Activated CD8-positive, alpha-beta memory T cell treated with anti-CD3 and anti-CD28 coated beads for 48 hours (primary cell): Measurements from ENCODE around the gene ARHGEF16.

ENCODE experiments used
- DNase-seq, 3 experiments: peaks; one replicate each; pipeline ENCODE4 v3.0.0-alpha.2; 2020; ENCODE audit warnings: low read depth in 2 of 3, low spot score in 2 of 3

Gene ARHGEF16

GRCh38 chr1:3501437-3501836, 47.0 kb downstream of the ARHGEF16 start:
- DNase-seq = no peak

- no peak for DNase-seq
Observed at GRCh38 chr1:3501856-3502640, 47.6 kb downstream of the ARHGEF16 start.

- no peak for DNase-seq
Observed at GRCh38 chr1:3502641-3503524, 48.4 kb downstream of the ARHGEF16 start.

DNA sequence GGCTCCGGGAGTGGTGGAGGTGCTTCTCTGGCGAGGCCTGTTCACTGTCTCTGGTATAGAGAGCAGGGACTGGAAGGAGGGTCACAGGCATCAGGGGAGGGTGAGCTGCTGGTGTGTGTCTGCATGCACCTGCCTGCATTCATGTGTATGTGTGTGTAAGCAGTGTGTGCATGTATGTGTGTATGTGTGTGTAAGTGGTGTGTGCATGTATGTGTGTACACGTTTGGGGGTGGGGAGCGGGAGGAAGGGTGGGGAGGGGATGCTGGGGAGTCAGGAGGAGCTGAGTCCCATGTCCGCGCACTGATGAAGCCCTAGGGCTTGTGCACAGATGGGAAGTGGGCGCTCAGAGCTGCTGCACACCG, 49.0 kb downstream of the ARHGEF16 start:
- no peak for DNase-seq

DNA sequence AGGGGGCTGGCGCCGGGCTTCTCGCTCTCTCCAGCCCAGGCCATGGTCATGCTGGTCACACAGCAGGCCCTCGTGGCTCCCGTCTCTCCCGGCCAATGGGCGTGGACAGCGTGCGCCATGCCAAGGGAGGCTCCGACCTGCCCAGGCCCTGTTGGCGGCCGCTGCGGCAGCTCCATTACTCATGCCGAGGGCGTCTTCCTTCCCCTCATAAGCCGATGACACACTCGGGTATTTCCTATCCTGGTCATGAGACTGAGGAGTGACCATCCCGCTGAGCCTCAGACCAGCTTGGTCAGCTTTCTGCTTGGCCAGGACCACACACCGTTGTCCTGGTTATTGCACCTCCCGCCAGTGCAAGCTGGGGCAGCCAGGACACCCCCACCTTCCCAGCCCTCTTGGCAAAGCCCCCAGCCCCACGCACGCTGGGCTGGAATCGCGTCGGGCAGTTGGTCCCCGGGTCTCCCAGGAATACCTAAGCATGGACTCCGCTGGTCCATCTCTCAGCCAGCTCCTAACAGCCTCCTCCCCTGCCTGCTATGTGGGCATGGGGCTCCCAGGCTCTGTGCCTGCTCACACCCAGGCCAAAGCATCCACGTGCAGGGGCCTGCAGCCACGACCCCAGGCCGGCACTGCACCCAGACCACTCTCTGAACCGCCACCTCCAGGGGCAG, 49.8 kb downstream of the ARHGEF16 start:
- DNase-seq = no peak

DNA sequence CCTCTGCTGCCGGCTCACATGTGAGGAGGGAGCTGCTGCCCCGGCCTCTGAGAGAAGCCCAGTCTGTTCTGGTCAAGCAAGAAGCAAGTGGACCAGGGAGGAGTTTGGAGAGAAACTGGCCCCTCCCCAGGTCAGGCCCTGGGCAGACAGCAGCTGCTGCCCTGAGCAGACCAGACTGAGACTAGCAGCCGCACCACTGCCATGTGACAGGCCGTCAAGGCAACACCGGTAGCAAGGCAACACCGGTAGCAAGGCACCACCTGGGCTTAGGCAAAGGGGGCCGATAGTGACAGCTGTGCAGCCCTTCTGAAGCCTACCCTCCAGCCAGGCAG, 50.3 kb downstream of the ARHGEF16 start:
- DNase-seq = no peak

DNA sequence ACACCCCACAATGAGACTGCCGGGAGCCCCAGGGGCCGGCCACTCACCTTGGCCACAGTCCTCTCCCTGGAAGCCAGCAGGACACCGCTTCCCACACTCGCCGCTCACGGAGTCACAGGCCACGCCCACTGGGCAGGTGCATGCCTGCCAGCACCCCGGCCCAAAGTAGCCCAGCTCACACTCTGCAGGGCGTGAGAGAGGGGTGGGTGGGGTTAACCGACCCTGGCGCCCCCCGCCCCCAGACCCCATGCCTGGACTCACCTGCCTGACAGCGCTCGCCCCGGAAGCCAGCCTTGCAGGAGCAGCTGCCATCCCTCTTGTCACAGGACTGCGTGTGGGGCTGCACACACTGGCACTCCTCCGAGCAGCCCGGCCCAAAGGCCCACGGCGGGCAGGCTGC, 50.7 kb downstream of the ARHGEF16 start:
- DNase-seq = no peak

- DNase-seq = no peak
Observed at GRCh38 chr1:3506041-3506440, 51.6 kb downstream of the ARHGEF16 start.

DNA sequence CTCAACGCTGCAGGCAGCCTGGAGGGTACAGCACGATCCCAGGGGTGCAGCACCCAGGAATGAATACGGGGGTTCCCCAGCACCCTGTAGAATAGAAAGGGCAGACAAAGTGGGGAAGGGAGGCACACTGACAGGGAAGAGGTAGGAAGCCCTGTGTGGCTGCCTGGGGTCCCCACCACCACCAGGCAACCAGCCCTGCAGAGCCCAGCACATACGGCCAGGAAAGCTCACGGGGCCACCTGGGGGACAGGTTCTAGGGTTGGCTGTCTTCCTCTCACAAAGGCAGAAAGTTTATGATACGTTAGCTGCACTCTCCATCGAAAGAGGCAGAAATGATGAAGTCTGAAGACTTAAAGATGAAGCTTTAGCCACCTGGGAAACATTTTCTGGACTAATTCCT, 52.5 kb downstream of the ARHGEF16 start:
- no peak for DNase-seq

- no peak for DNase-seq
Observed at GRCh38 chr1:3507636-3508275, 53.3 kb downstream of the ARHGEF16 start.

DNA sequence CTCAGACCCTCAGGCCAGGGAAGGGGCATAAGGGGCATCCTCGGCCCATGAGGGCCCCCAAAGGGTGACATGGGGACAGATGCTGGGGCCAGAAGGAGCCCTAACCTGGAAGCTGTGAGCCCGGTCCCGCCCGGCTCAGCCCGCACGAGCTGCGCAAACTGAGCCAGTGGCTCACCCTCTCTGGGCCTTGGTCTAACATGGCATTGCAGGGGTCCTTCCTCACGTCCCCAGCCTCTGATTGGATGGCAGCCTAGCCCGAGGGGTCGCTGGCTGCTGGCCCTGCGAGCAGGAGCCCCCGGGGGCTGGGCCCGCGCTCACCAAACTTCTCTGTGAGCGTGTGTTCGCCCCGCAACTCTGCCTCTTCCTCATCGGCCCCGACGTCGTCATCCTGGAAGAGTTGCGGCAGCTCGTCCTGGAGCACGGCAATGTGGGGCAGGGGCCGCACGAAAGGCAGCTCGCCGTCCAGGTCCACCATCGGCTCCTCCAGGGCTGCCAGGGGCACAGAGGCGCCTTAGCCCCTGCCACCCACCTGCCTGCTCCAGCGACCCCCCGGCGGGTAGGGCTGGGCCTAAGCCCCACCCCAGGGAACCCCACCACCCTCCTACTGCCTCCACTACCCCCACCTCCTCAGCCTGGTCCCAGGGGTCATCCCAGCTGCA, 54.4 kb downstream of the ARHGEF16 start:
- no peak for DNase-seq

- DNase-seq = no peak
Observed at GRCh38 chr1:3509721-3510120, 55.3 kb downstream of the ARHGEF16 start.

GRCh38 chr1:3510136-3510955, 55.9 kb downstream of the ARHGEF16 start:
- no peak for DNase-seq

- DNase-seq = no peak
Observed at GRCh38 chr1:3510956-3511250, 56.4 kb downstream of the ARHGEF16 start.

DNA sequence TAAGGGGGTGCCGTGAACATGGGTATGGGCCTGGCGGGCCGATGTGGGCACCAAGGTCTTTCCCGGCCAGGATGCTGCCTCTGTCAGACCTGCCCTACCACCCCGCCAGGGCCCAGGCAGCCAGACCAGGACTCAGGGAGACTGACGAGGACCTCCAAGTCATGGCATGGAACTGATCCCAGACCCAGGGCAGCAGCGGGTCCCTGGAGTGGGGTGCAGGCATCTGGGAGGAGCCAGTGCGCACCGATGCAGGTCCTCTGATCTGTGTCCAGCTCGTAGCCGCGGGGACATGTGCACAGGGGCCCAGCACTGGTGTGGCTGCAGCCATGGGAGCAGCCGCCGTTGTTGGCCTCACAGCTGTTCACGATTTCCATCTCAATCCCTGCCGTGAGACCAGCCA, 56.8 kb downstream of the ARHGEF16 start:
- DNase-seq = no peak

DNA sequence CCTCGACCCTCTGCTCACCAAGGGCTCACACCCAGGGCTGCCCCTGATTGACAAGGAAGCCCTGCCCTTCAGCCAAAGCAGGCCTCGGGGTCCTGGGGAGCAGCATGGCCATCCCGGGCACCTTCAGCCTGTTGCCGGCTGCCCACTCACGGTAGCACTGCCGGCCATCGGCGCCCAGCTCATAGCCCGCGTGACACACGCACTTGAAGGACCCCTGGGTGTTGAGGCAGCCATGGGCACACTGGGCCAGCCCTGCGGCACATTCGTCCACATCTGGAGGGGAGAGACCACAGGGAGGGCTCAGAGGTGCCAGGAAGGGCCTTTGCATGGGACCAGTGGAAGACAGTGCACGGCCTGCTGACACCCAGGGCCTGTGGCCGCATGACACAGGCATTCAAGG, 57.4 kb downstream of the ARHGEF16 start:
- no peak for DNase-seq

- DNase-seq = no peak
Observed at GRCh38 chr1:3514404-3514803, 59.9 kb downstream of the ARHGEF16 start.

- DNase-seq = no peak
Observed at GRCh38 chr1:3515272-3515671, 60.8 kb downstream of the ARHGEF16 start.

DNA sequence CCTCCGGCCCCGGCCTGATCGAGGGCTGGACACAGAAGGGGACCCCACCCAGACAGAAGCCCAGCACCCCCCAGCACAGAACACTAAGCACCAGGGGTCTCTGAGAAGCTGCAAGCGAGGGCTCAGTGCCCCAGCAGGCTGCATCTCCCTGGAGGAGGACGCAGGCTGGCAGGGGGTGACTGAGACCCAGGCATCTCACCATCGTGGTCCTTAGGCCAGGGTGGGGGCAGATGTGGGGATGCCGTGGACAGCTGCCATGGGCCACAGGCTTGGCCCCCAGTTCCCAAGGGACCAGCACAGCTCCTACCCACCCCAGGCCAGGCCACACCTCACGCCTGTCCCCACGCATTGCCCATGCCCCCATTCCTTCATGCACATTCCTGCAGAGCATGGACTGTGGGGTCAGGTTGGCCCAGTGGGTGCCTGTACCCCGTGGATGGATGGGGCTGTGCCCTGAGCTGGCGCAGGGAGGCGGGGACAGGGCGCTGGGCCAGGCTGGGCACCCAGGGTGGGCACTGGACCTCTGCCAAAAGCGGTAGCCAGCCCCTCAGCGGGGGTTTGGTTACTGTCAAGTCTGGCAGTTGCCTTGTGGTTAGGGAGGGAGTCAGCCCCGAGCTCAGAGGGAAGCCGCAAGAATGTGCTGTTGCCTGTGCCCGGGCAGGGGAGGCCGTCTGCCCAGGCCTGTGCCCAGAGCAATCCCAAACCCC, 61.5 kb downstream of the ARHGEF16 start:
- no peak for DNase-seq

DNA sequence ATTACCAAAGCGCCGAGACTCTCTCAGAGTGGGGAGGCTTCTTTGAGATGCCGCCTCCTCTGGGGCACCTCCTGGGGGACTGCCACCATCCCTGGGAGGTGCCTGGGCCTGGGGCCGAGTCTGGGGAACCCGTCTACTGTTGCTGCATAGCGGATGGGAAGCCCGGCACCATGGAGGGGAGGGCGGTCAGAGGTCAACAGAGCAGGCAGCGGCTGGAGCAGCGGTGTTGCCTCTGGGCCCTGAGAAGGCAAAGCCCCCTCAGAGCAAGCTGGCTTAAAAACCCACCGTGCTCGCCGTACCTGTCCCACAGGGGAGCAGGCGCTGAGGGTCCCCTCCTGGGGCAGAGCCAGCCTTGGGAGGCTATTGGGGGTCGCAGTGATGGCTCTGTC, 62.0 kb downstream of the ARHGEF16 start:
- DNase-seq = no peak
